Neural progenitor cell (in vitro differentiated cells): Measurements from ENCODE around the gene WIZ. TPM values are rescaled to one million over a fixed set of nuclear protein-coding genes. Genes with fewer than 3 reads are reported as not detected.

Experiments
- DNase-seq: peaks from one replicate; pipeline ENCODE4 v3.0.0-alpha.2; 2016; ENCODE audit warnings: low spot score
- H2AFZ ChIP-seq: fragments of 200-600 bp; sonication (generic); replicated peaks from 2 replicates; pipeline ENCODE4 v1.6.1; 2016; ENCODE audit warnings: antibody characterized with exemption
- H3F3A ChIP-seq: fragments of 200-600 bp; sonication (generic); 2 replicates; pipeline ENCODE4 v1.6.1; 2016; ENCODE audit warnings: antibody characterized with exemption, low read depth
- H3K27ac ChIP-seq: fragments of 200-600 bp; sonication (generic); 2 replicates; pipeline ENCODE4 v1.5.1; 2016; ENCODE audit warnings: mild to moderate bottlenecking
- H3K27me3 ChIP-seq: fragments of 200-600 bp; sonication (generic); 2 replicates; pipeline ENCODE4 v1.6.1; 2016; ENCODE audit warnings: mild to moderate bottlenecking, moderate library complexity
- H3K36me3 ChIP-seq: fragments of 200-600 bp; sonication (generic); 2 replicates; pipeline ENCODE4 v1.5.1; 2016
- H3K4me1 ChIP-seq: fragments of 200-600 bp; sonication (generic); 2 replicates; pipeline ENCODE4 v1.6.1; 2016; ENCODE audit warnings: mixed run types
- H3K4me2 ChIP-seq: fragments of 200-600 bp; sonication (generic); 2 replicates; pipeline ENCODE4 v1.6.1; 2016
- H3K4me3 ChIP-seq: fragments of 200-600 bp; sonication (generic); 2 replicates; pipeline ENCODE4 v1.5.1; 2016
- H3K79me2 ChIP-seq: fragments of 200-600 bp; sonication (generic); 2 replicates; pipeline ENCODE4 v1.6.1; 2016; ENCODE audit warnings: low read depth
- H3K9ac ChIP-seq: fragments of 200-600 bp; sonication (generic); 2 replicates; pipeline ENCODE4 v1.6.1; 2016
- H3K9me3 ChIP-seq: fragments of 200-600 bp; sonication (generic); 2 replicates; pipeline ENCODE4 v1.5.1; 2016; ENCODE audit warnings: low read depth
- H4K20me1 ChIP-seq: fragments of 200-600 bp; sonication (generic); 2 replicates; pipeline ENCODE4 v1.6.1; 2016; ENCODE audit warnings: low read depth
- H3K27ac Mint-ChIP-seq: 3 replicates; pipeline ENCODE4 v1.8.0; 2021; ENCODE audit warnings: mixed read lengths
- H3K27me3 Mint-ChIP-seq: 2 replicates; pipeline ENCODE4 v1.8.0; 2022; ENCODE audit warnings: low read depth, mild to moderate bottlenecking, inconsistent platforms, moderate library complexity, mixed read lengths; ENCODE audit not compliant: insufficient read depth
- H3K36me3 Mint-ChIP-seq: 3 replicates; pipeline ENCODE4 v1.8.0; 2021; ENCODE audit warnings: mixed read lengths
- H3K4me1 Mint-ChIP-seq: 3 replicates; pipeline ENCODE4 v1.8.0; 2021; ENCODE audit warnings: mixed read lengths
- H3K4me3 Mint-ChIP-seq: 3 replicates; pipeline ENCODE4 v1.8.0; 2021; ENCODE audit warnings: mild to moderate bottlenecking, moderate library complexity, mixed read lengths
- H3K9me3 Mint-ChIP-seq: 3 replicates; pipeline ENCODE4 v1.8.0; 2020; ENCODE audit warnings: mixed read lengths
- CTCF ChIP-seq: fragments of 200-600 bp; sonication (generic); IDR thresholded peaks from 2 replicates; pipeline ENCODE4 v1.5.1; 2017; ENCODE audit warnings: antibody characterized with exemption, mild to moderate bottlenecking
- EZH2 ChIP-seq: fragments of 200-600 bp; sonication (generic); IDR thresholded peaks from 2 replicates; pipeline ENCODE4 v1.6.1; 2017; ENCODE audit warnings: antibody characterized with exemption, mild to moderate bottlenecking, moderate library complexity
- EZH2phosphoT487 ChIP-seq: fragments of 200-600 bp; sonication (generic); IDR thresholded peaks from 2 replicates; pipeline ENCODE4 v1.6.1; 2017; ENCODE audit warnings: antibody characterized with exemption
- total RNA-seq: library from RNA; depleted of rRNA; stranded (reverse); fragments of >200 nt; gene quantifications from 2 replicates; pipeline ENCODE4 v1.2.3, GENCODE V29; 2015; ENCODE audit warnings: low replicate concordance

Gene WIZ
- total RNA-seq, 1 donor from 2014 or later = 9.1 TPM

- peaks cover 52% of the 10 kb centered on the region for H4K20me1 ChIP-seq
- peaks cover 48% of the 10 kb centered on the region for H3F3A ChIP-seq
- H3K36me3 Mint-ChIP-seq = peaks cover 5% of the 10 kb centered on the region
- peak overlapping the region; percentile 99 for H3K4me3 Mint-ChIP-seq
- peaks cover 9% of the 10 kb centered on the region for H3K4me1 ChIP-seq
- DNase-seq = no peak
- H3K4me3 ChIP-seq = peak overlapping the region; percentile 95
- H3K4me1 Mint-ChIP-seq = peaks cover 34% of the 10 kb centered on the region
- H3K27ac Mint-ChIP-seq = peak overlapping the region; percentile 23
- TF ChIP-seq EZH2phosphoT487 (no peak), EZH2 (no peak), CTCF (peak; percentile 28)
- H3K27ac ChIP-seq = peak overlapping the region; percentile 78
- no peaks in the 10 kb centered on the region for H3K9me3 ChIP-seq
- peaks cover 3% of the 10 kb centered on the region for H3K27me3 Mint-ChIP-seq
- no peaks in the 10 kb centered on the region for H3K27me3 ChIP-seq
- no peak overlapping the region for H2AFZ ChIP-seq
- H3K9me3 Mint-ChIP-seq = no peaks in the 10 kb centered on the region
- no peak overlapping the region for H3K9ac ChIP-seq
- H3K4me2 ChIP-seq = peak overlapping the region; percentile 73
- H3K79me2 ChIP-seq = peaks cover 70% of the 10 kb centered on the region
- peaks cover 3% of the 10 kb centered on the region for H3K36me3 ChIP-seq
Observed at GRCh38 chr19:15379999-15380647, 69.6 kb downstream of the WIZ start.

DNA sequence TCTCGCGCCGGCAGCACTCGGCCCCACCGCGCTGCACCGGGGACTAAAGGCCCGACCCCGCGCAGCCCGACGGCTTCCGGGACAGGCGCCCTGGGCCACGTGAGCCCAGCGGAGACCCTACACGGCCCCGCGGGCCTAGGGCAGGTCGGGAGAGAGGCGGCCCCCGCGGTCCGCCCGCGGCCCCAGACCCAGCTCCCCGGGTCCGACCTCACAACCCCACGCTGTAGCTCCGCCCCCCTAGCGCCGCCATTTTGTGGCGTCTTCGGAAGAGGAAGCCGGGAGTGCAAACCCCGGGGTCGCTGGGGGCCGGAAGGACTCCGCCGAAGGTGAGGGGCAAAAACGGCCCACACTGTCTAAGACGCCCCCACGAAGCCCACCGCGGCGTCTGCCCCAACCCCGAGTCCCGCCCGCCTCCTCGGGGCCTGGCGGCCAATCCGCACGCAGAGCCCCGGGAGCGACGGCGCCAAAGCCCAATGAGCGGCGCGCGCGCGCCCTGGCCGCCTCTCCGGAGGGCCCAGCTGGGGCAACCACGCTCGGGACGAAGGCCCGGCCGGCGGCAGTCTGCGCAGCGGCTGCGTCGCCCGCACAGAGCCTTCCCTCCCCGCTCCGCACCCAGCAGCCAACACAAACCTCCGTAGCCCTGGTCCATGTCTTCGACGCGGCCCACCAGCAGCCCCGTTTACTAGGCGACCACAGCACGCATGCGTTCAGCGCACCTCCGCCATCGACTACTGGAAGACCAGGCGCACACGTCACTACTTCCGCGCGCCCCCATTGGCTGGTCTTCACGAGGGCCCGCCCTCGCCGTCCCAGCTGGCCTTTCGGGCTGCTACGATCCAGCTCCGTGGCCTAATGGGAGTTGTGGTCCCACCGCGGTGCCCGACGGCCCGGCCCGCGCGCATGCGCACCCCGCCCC, 70.4 kb downstream of the WIZ start, which contains the start of gene AKAP8:
AKAP8 (minus strand) TSS at position 705 of the 916 bp plus-strand sequence; CDS start at position 649, 56 bp downstream.
- no peak for TF ChIP-seq EZH2
- H3K4me1 ChIP-seq = peaks cover 9% of the 10 kb centered on the region
- Mint-ChIP-seq H3K27me3 (peaks cover 3% of the 10 kb centered on the region), H3K4me3 (peak within 1 kb of the TSS; percentile 99), H3K27ac (peak within 1 kb of the TSS; percentile 99), H3K9me3 (no peaks in the 10 kb centered on the region), H3K4me1 (peaks cover 34% of the 10 kb centered on the region), H3K36me3 (peaks cover 5% of the 10 kb centered on the region)
- peak within 1 kb of the TSS; percentile 88 for H3K9ac ChIP-seq
- peak within 1 kb of the TSS; percentile 95 for H3K4me3 ChIP-seq
- peaks cover 73% of the 10 kb centered on the region for H3K79me2 ChIP-seq
- H3K27ac ChIP-seq = peak within 1 kb of the TSS; percentile 89
- peaks cover 3% of the 10 kb centered on the region for H3K36me3 ChIP-seq
- H4K20me1 ChIP-seq = peaks cover 60% of the 10 kb centered on the region
- peak within 1 kb of the TSS; percentile 17 for H2AFZ ChIP-seq
- peaks cover 48% of the 10 kb centered on the region for H3F3A ChIP-seq
- DNase-seq = peak; percentile 99
- H3K27me3 ChIP-seq = no peaks in the 10 kb centered on the region
- H3K4me2 ChIP-seq = peak within 1 kb of the TSS; percentile 89
- no peaks in the 10 kb centered on the region for H3K9me3 ChIP-seq

GRCh38 chr19:15378534-15379082, 71.1 kb downstream of the WIZ start:
- Histone ChIP-seq H4K20me1 (peaks cover 68% of the 10 kb centered on the region), H3K4me1 (peaks cover 9% of the 10 kb centered on the region), H2AFZ (peak overlapping the region; percentile 17), H3K27ac (peak overlapping the region; percentile 89), H3K27me3 (no peaks in the 10 kb centered on the region), H3K36me3 (peaks cover 3% of the 10 kb centered on the region), H3K4me3 (peak overlapping the region; percentile 95), H3K4me2 (peak overlapping the region; percentile 89), H3K9ac (peak overlapping the region; percentile 88), H3F3A (peaks cover 48% of the 10 kb centered on the region), H3K9me3 (no peaks in the 10 kb centered on the region), H3K79me2 (peaks cover 74% of the 10 kb centered on the region)
- no peaks in the 10 kb centered on the region for H3K9me3 Mint-ChIP-seq
- peak; percentile 65 for DNase-seq
- H3K27me3 Mint-ChIP-seq = peaks cover 2% of the 10 kb centered on the region
- H3K36me3 Mint-ChIP-seq = peaks cover 5% of the 10 kb centered on the region
- H3K27ac Mint-ChIP-seq = peak overlapping the region; percentile 69
- peaks cover 34% of the 10 kb centered on the region for H3K4me1 Mint-ChIP-seq
- peak overlapping the region; percentile 99 for H3K4me3 Mint-ChIP-seq
- TF ChIP-seq EZH2phosphoT487 (no peak), CTCF (no peak), EZH2 (no peak)
